Glomerular visceral epithelial cell (primary cell): ENCODE data around the gene MRPS22.

Source experiments
- DNase-seq: peaks from one replicate; pipeline ENCODE4 v3.0.0-alpha.2; 2016; ENCODE audit errors: extremely low spot score

Gene MRPS22

GRCh38 chr3:139343895-139344856, at the start of gene MRPS22:
Gene MRPS22, plus strand, starts transcription at chr3:139344020. Its CDS starts 7 bp downstream, at chr3:139344027.
- peak; percentile 82 for DNase-seq

GRCh38 chr3:139295040-139295439, 48.8 kb upstream of the MRPS22 start:
- no peak for DNase-seq

- no peak for DNase-seq
Measured at GRCh38 chr3:139296141-139296718, 47.6 kb upstream of the MRPS22 start.

- DNase-seq: no peak
Measured at GRCh38 chr3:139297588-139298311, 46.1 kb upstream of the MRPS22 start.

GRCh38 chr3:139299261-139300132, 44.3 kb upstream of the MRPS22 start:
- DNase-seq: peak; percentile 90

GRCh38 chr3:139300416-139300815, 43.4 kb upstream of the MRPS22 start:
- no peak for DNase-seq

GRCh38 chr3:139301183-139301582, 42.6 kb upstream of the MRPS22 start:
- DNase-seq: peak; percentile 65

GRCh38 chr3:139301654-139302053, 42.2 kb upstream of the MRPS22 start:
- DNase-seq: no peak

GRCh38 chr3:139302084-139302800, 41.6 kb upstream of the MRPS22 start:
- DNase-seq: peak; percentile 97

GRCh38 chr3:139302801-139303113, 41.1 kb upstream of the MRPS22 start:
- peak; percentile 72 for DNase-seq

- DNase-seq: no peak
Measured at GRCh38 chr3:139303216-139303615, 40.6 kb upstream of the MRPS22 start.

- no peak for DNase-seq
Measured at GRCh38 chr3:139304383-139304782, 39.4 kb upstream of the MRPS22 start.

- DNase-seq: no peak
Measured at GRCh38 chr3:139306078-139306477, 37.7 kb upstream of the MRPS22 start.

- no peak for DNase-seq
Measured at GRCh38 chr3:139307072-139307491, 36.7 kb upstream of the MRPS22 start.

- DNase-seq: no peak
Measured at GRCh38 chr3:139307601-139308555, 35.9 kb upstream of the MRPS22 start.

GRCh38 chr3:139308560-139308959, 35.3 kb upstream of the MRPS22 start:
- peak; percentile 82 for DNase-seq

GRCh38 chr3:139309061-139309591, 34.7 kb upstream of the MRPS22 start:
- peak; percentile 72 for DNase-seq

GRCh38 chr3:139309880-139310279, 33.9 kb upstream of the MRPS22 start:
- DNase-seq: peak; percentile 68

- DNase-seq: peak; percentile 80
Measured at GRCh38 chr3:139310474-139310933, 33.3 kb upstream of the MRPS22 start.
